Measurements from ENCODE around the gene NFAM1. TPM values are rescaled to one million over a fixed set of nuclear protein-coding genes. Genes with fewer than 3 reads are reported as not detected.
A peak's percentile ranks its signal among the peaks of the same experiment; 100 is the strongest.

The NFAM1 gene
- total RNA-seq, 2 donors from 2014 or later, result 0.07 to 0.54 TPM

DNA sequence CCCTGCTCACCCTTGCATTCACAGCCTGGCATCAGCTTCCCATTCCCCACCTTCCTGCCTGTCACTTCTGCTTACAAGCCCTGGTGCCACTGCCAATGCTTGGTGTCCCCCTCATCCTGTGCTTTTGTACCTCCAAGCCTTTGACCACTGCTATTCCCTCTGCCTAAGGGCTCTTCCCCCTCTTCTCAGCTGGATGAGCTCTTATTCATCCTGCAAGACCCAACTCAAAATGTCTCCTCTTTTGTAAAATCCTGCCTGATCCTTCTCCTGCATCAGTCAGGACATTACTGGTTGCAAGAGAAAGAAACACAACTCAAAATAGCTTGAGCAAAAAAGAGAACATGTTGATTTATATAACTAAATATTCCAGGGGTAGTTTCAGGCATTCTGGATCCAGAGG, 94.8 kb downstream of the NFAM1 start:
- no peak for ATAC-seq
- no peak for DNase-seq (ENCODE audit: low spot score in 2 of 2)
- H3K27ac Mint-ChIP-seq, result peak overlapping the region; percentile 6 to 53
- no peaks in the 10 kb centered on the region for H3K36me3 Mint-ChIP-seq
- H3K9me3 Mint-ChIP-seq, result no peaks in the 10 kb centered on the region

DNA sequence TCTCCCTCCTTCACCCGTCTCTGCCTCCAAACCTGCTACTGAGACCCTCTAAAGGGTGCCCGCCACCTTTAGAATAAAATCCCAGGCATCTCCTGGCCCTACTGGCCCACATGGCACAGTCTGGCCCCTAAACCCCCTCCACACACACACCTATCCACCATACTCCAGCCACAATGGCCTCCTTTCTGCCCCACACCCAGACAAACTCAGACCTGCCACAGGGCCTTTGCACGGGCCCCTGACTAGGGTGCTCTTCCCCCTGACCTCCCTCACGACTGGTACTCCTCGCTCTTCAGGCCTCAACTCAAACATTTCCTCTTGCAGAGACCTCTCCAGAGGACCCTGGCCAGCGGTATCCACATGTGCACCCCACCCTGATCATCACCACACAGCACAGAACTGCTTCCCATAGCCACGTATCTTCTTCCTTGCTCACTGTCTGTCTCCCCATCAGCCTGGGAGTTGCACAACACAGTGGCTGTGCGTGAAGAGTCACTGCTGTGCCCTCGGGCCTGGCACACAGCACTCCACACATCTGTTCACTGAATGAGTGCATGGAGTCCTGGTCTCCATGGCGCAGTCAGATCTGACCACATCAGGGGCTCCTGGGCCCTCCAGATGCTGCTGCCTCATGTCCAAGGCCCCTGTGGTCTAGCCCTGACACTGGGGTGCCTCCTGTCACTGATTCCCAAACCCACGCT, 95.5 kb downstream of the NFAM1 start:
- peak in 1 of 2 donors; percentile 12 for ATAC-seq
- no peaks in the 10 kb centered on the region for H3K9me3 Mint-ChIP-seq
- peak overlapping the region; percentile 6 to 63 for H3K27ac Mint-ChIP-seq

DNA sequence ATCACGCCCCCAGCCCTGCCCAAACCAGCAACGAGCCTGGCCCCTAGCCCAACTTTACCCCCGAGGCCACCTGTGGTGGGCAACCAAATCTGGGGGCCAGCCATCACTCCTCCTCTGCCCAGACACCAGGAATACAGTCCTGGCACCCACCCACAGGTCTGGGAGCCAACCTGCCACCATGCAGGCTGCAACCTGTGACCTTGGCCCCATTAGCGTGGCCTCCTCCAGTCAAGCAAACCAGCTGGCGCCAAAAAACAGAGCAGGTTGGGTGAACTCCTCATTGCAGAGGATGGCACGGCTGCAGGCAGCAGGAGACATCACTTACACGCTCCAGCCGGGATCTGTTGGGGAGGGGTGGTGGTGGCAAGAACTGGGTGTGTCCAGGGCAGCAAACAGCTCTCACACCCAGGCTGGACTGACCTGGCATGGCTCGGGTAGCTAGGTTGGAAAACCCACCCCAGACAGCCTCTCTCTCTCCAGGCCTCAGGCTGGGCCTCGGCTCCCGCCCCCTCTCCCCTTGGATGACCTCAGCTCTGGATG, 96.3 kb downstream of the NFAM1 start:
- no peak for ATAC-seq
- DNase-seq (ENCODE audit: low spot score in 2 of 2), result no peak
- Mint-ChIP-seq H3K36me3 (no peaks in the 10 kb centered on the region), H3K9me3 (no peaks in the 10 kb centered on the region), H3K27ac (no peak overlapping the region)

More for the DNA sequence above, 95.5 kb downstream of the NFAM1 start:
- H3K36me3 Mint-ChIP-seq, result no peaks in the 10 kb centered on the region
- DNase-seq (ENCODE audit: low spot score in 2 of 2), result no peak

GRCh38 chr22:42334875-42335512, 97.2 kb downstream of the NFAM1 start:
- ATAC-seq, result no peak
- no peaks in the 10 kb centered on the region for H3K9me3 Mint-ChIP-seq
- H3K36me3 Mint-ChIP-seq, result no peaks in the 10 kb centered on the region
- H3K27ac Mint-ChIP-seq, result peak overlapping the region; percentile 42 to 74
- DNase-seq (ENCODE audit: low spot score in 2 of 2), result no peak

DNA sequence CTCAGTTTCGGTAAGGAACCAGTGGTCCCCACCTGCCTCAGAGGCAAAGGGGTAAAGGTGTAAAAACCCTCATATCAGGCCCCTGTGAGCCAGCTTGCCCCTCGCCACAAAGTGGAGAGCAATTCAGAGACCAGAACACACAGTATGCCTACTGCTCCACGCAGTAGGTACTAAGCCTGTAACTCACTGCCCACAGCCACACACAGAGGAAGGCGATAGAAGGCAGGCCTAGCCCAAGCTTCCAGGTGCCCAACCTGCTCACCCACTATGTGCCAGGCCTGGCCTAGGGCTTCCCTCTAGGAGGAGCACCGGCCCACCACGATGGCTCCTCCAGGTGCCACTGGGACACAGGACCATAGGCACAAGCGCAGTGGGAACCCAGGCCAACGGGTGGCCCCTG, 98.7 kb downstream of the NFAM1 start:
- H3K9me3 Mint-ChIP-seq, result no peaks in the 10 kb centered on the region
- DNase-seq (ENCODE audit: low spot score in 2 of 2) (no peak), ATAC-seq (no peak)
- no peaks in the 10 kb centered on the region for H3K36me3 Mint-ChIP-seq
- no peak overlapping the region for H3K27ac Mint-ChIP-seq

- Mint-ChIP-seq H3K9me3 (no peaks in the 10 kb centered on the region), H3K36me3 (no peaks in the 10 kb centered on the region), H3K27ac (no peak overlapping the region)
- DNase-seq (ENCODE audit: low spot score in 2 of 2) (no peak), ATAC-seq (no peak)
Observed at GRCh38 chr22:42332089-42332488, 100.1 kb downstream of the NFAM1 start.

DNA sequence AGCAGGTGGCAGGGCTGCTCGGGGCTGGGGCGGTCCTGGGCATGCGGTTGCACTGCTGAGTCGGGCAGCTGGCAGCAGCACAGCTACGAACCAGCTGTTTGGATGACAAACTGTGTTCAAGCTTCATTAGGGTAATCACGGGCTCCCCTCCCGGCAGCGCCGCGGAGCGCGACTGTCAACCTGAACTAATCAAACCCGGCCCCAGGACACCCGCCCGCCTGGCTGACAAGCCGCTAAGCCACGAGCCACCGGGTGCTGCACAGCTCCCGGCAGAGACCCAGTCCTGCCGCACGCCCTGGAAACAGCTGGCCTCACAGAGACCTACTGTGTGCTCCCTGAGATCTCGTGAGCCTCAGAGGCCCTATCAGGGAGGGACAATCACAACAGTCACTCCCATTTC, 101.2 kb downstream of the NFAM1 start:
- no peak for DNase-seq (ENCODE audit: low spot score in 2 of 2)

More for the DNA sequence above, 101.2 kb downstream of the NFAM1 start:
- no peak for ATAC-seq
- Mint-ChIP-seq H3K27ac (peak overlapping the region in 1 of 2 donors; percentile 32), H3K9me3 (no peaks in the 10 kb centered on the region), H3K36me3 (no peaks in the 10 kb centered on the region)

Other genes with a start within 250 kb of the NFAM1 start
- gene TCF20, start 161.8 kb downstream of the NFAM1 start, total RNA-seq, result 10 to 100 TPM; 68.9 to 75.0 TPM
- gene RRP7A, start 87.4 kb upstream of the NFAM1 start, total RNA-seq, result 10 to 100 TPM; 55.9 to 66.9 TPM
- gene SERHL2, start 121.6 kb upstream of the NFAM1 start, total RNA-seq, result 1 to 10 TPM; 1.2 to 1.9 TPM
- 100 to 1,000 TPM in 1 of 2 donors, 10 to 100 TPM in 1; 71.9 to 126 TPM for gene POLDIP3, start 182.5 kb upstream of the NFAM1 start, total RNA-seq
- 1 to 10 TPM in 1 of 2 donors, under 1 TPM in 1; 0.89 to 1.4 TPM for gene ATP5MGL, start 208.2 kb upstream of the NFAM1 start, total RNA-seq
- 10 to 100 TPM; 49.7 to 84.6 TPM for gene CYB5R3, start 217.0 kb upstream of the NFAM1 start, total RNA-seq

Data from activated naive CD4-positive, alpha-beta T cell treated with anti-CD3 and anti-CD28 coated beads, Interleukin-2, amount 50 U/mL, for 72 hours (primary cell).